ENCODE data around the gene EVPLL.

GRCh38 chr17:18381953-18382245 lies 4.3 kb downstream of the EVPLL start:
- TF ChIP-seq EP300 (IDR thresholded peaks at IDR 0.05) (no peak), CTCF (IDR thresholded peaks at IDR 0.05) (no peak)
